Urothelium cell line (cell line): ENCODE results near the gene ADH6.
"Not testable (repeated sequence)": the region's sequence is repeated elsewhere in the genome, so short reads cannot be mapped to it uniquely, and the experiment has no call there.

Experiments
- DNase-seq: peaks from one replicate; pipeline ENCODE4 v3.0.0; 2011; ENCODE audit warnings: low spot score, mixed read lengths
- FAIRE-seq: peaks from 2 replicates; lab custom pipeline; 2011; peaks lifted over from hg19 to GRCh38; lab: Jason Lieb, UNC

Gene ADH6

GRCh38 chr4:99219072-99219471, at the start of gene ADH6:
TSS of gene ADH6 (minus strand) at chr4:99219246. CDS start at chr4:99219152, 94 bp downstream.
- FAIRE-seq (no peak), DNase-seq (no peak)

GRCh38 chr4:99264927-99265326, 45.9 kb upstream of the ADH6 start:
- no peak for FAIRE-seq
- no peak for DNase-seq

- peak; percentile 27 for FAIRE-seq
Measured at GRCh38 chr4:99252746-99253145, 33.7 kb upstream of the ADH6 start.

GRCh38 chr4:99248714-99249113, 29.7 kb upstream of the ADH6 start:
- no peak for FAIRE-seq

More at GRCh38 chr4:99252746-99253145, 33.7 kb upstream of the ADH6 start:
- no peak for DNase-seq

GRCh38 chr4:99235955-99236354, 16.9 kb upstream of the ADH6 start:
- FAIRE-seq (no peak), DNase-seq (no peak)

More at GRCh38 chr4:99248714-99249113, 29.7 kb upstream of the ADH6 start:
- no peak for DNase-seq

GRCh38 chr4:99234331-99235010, 15.4 kb upstream of the ADH6 start:
- FAIRE-seq (no peak), DNase-seq (no peak)

GRCh38 chr4:99233397-99233796, 14.4 kb upstream of the ADH6 start:
- FAIRE-seq, DNase-seq: not testable (repeated sequence)

GRCh38 chr4:99228706-99229105, 9.7 kb upstream of the ADH6 start:
- not testable (repeated sequence) for DNase-seq, FAIRE-seq

- not testable (repeated sequence) for FAIRE-seq, DNase-seq
Measured at GRCh38 chr4:99227646-99228045, 8.6 kb upstream of the ADH6 start.

GRCh38 chr4:99221980-99222379, 2.9 kb upstream of the ADH6 start:
- DNase-seq (no peak), FAIRE-seq (no peak)

GRCh38 chr4:99219479-99219878, 433 bp upstream of the ADH6 start:
- DNase-seq (no peak), FAIRE-seq (no peak)

GRCh38 chr4:99215521-99215920, 3.5 kb downstream of the ADH6 start:
- no peak for FAIRE-seq
- DNase-seq: no peak

GRCh38 chr4:99210789-99211188, 8.3 kb downstream of the ADH6 start:
- FAIRE-seq: no peak
- no peak for DNase-seq

GRCh38 chr4:99209671-99210070, 9.4 kb downstream of the ADH6 start:
- no peak for FAIRE-seq

GRCh38 chr4:99208719-99209075, 10.3 kb downstream of the ADH6 start:
- FAIRE-seq (no peak), DNase-seq (no peak)

More at GRCh38 chr4:99209671-99210070, 9.4 kb downstream of the ADH6 start:
- DNase-seq: no peak

- FAIRE-seq (no peak), DNase-seq (no peak)
Measured at GRCh38 chr4:99207911-99208718, 10.9 kb downstream of the ADH6 start.

GRCh38 chr4:99207069-99207743, 11.8 kb downstream of the ADH6 start:
- no peak for FAIRE-seq
- no peak for DNase-seq

GRCh38 chr4:99205153-99205979, 13.7 kb downstream of the ADH6 start:
- FAIRE-seq: no peak
- no peak for DNase-seq

GRCh38 chr4:99202536-99202935, 16.5 kb downstream of the ADH6 start:
- FAIRE-seq: no peak

GRCh38 chr4:99202094-99202493, 17.0 kb downstream of the ADH6 start:
- DNase-seq: no peak
- no peak for FAIRE-seq

More at GRCh38 chr4:99202536-99202935, 16.5 kb downstream of the ADH6 start:
- no peak for DNase-seq

GRCh38 chr4:99201690-99202089, 17.4 kb downstream of the ADH6 start:
- FAIRE-seq (no peak), DNase-seq (no peak)
